Activated CD4-positive, alpha-beta T cell treated with anti-CD3 and anti-CD28 coated beads for 48 hours (primary cell): Measurements from ENCODE around the gene SLCO3A1.
"Not testable (repeated sequence)": the region's sequence is repeated elsewhere in the genome, so short reads cannot be mapped to it uniquely, and the experiment has no call there.

ENCODE experiments used
- DNase-seq: peaks from one replicate; pipeline ENCODE4 v3.0.0-alpha.2; 2020

The SLCO3A1 gene

GRCh38 chr15:92170897-92171296 lies 317.4 kb downstream of the SLCO3A1 start:
- no peak for DNase-seq

DNA sequence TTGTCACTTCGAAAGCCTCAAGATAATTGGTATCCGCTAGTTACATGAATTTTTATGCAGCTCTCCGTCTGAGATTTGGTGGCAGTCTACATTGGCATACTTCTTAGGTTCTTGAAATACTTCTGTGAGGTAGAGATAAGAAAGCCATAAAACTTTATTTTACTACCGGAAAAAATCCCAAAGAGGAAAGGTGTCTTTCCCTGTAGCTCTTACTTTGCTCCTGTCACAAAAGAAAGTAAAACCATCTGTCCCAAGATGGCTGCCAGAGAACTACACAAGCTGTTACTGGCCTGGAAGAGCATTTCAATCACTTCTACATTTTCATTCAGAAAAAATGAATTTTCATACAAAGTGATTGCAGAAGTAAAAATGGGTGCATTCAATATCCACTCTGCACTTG lies 325.4 kb downstream of the SLCO3A1 start:
- DNase-seq, result no peak

DNA sequence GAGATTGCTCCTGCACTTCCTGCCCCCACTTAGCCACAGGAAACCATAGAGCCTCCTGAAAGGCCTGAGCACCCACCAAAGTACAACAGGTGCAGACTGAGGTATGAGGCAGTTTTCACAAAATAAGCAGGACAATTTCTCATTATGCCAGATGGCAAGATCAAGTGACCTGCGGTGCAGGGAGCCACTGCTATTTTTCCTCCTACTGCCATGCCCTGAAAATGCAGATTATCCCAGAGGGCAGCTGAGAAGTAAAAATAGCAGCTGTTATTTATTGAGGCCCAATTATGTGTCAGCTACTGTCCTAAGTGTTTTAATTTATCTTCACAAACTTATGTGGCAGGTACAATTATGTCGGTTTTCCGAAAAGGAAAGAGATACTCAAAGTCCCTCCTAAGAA lies 330.6 kb downstream of the SLCO3A1 start:
- DNase-seq, result no peak

GRCh38 chr15:92184679-92185230 lies 331.2 kb downstream of the SLCO3A1 start:
- DNase-seq, result no peak

DNA sequence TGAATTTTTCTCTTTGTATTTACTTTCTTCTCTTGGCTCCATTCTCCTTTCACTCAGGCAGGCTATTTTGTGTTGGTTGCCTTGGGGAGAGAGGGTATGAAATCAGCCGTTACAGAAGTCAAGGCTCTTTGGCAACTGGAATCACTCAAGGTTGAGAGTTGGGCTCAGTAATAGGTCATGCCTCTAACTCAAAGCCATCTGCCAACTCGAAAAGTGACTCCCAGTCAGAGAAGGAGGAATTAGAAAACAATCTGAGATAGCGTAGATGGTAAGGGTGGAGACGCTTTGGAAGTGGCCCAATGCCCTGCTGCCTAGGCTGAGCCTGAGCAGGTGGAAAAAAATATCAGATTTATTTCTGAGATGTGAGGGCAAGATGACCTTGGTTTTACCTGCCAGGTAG lies 334.5 kb downstream of the SLCO3A1 start:
- no peak for DNase-seq

- DNase-seq, result no peak
These were observed 335.7 kb downstream of the SLCO3A1 start for GRCh38 chr15:92189166-92189565.

- no peak for DNase-seq
These were observed 341.7 kb downstream of the SLCO3A1 start for GRCh38 chr15:92195241-92195640.

- DNase-seq, result no peak
These were observed 342.8 kb downstream of the SLCO3A1 start for GRCh38 chr15:92196342-92196741.

- no peak for DNase-seq
These were observed 344.2 kb downstream of the SLCO3A1 start for GRCh38 chr15:92197746-92198145.

DNA sequence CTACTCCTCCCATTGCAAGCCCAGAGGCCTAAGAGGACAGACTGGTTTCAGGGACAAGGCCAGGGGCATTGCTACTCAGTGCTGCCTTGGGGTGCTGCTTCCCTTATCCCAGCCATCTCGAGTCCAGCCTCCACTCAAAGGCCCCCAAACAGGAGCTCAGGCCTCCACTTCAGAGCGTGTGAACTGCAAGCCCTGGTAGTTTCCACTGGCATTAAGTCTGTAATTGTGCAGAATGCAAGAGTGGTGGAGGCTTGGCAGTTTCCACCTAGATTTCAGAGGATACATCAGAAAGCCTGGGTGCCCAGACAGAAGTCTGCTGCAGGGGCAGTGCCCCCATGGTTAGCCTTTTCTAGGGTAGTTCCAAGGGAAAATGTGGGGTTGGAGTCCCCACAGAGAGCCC lies 347.4 kb downstream of the SLCO3A1 start:
- DNase-seq, result no peak

- DNase-seq, result no peak
These were observed 351.8 kb downstream of the SLCO3A1 start for GRCh38 chr15:92205255-92205739.

- not testable (repeated sequence) for DNase-seq
These were observed 354.1 kb downstream of the SLCO3A1 start for GRCh38 chr15:92207601-92208000.
